Right lobe of liver (tissue), 6 donors: ENCODE measurements around the gene TBX4. TPM values are rescaled to one million over a fixed set of nuclear protein-coding genes. Genes with fewer than 3 reads are reported as not detected.

Experiments
- ATAC-seq, 4 donors: fragments of 200-7000 bp; cut with Tn5 transposase; one replicate each; pipeline ENCODE4 v1.9.1; 2020; ENCODE audit warnings: mild to moderate bottlenecking in 4 of 4, moderate library complexity in 4 of 4
- DNase-seq, 3 donors: peaks; one replicate each; pipeline ENCODE4 v3.0.0-alpha.2; 2020
- H3K27ac ChIP-seq, 3 donors: fragments of 200-600 bp; one replicate each; pipeline ENCODE4 v1.8.0; 2022
- H3K27me3 ChIP-seq, 2 donors: fragments of 200-600 bp; one replicate each; pipeline ENCODE4 v1.8.0; 2022
- H3K36me3 ChIP-seq, 4 donors: fragments of 200-600 bp; sonication (generic) in 1 of 4; one replicate each; pipeline versions ENCODE4 v1.5.1 to v1.8.0; 2017 to 2022; ENCODE audit warnings: control low read depth in 1 of 4
- H3K4me1 ChIP-seq, 4 donors: fragments of 200-600 bp; sonication (generic) in 1 of 4; one replicate each; pipeline versions ENCODE4 v1.5.1 to v1.8.0; 2017 to 2022; ENCODE audit warnings: control low read depth in 1 of 4
- H3K4me3 ChIP-seq, 3 donors: fragments of 200-600 bp; one replicate each; pipeline ENCODE4 v1.8.0; 2022
- H3K9me3 ChIP-seq, 4 donors: fragments of 200-600 bp; sonication (generic) in 1 of 4; one replicate each; pipeline versions ENCODE4 v1.5.1 to v1.8.0; 2017 to 2022; ENCODE audit warnings: control low read depth in 1 of 4
- POLR2A ChIP-seq: fragments of 450-650 bp; IDR thresholded peaks from one replicate; pipeline ENCODE4 v1.6.1; 2017; ENCODE audit warnings: antibody characterized with exemption, mild to moderate bottlenecking
- WGBS: methylation state at CpG from one replicate; pipeline ENCODE4 v1.1.6; 2018; ENCODE audit warnings: low coverage, low lambda C conversion rate; ENCODE audit not compliant: insufficient coverage; ENCODE audit errors: missing lambda C conversion rate; 5-methylcytosine and 5-hydroxymethylcytosine counted together
- intact Hi-C, 2 donors: fragments of 100-400 bp; cut with DNase I; formaldehyde crosslinking; loops; one replicate each; pipeline versions ENCODE4 v1.11.2 to v1.14.1; 2022
- total RNA-seq, 6 experiments: library from RNA; depleted of rRNA in 2 of 6; stranded (reverse); fragments of >200 nt in 2 of 6; fragmentation: NEBNext Ultra II Directional in 3 of 6; extraction: Animal tissue kit (Norgen Biotek cat#: 25700) in 3 of 6; gene quantifications; one replicate each; pipeline versions ENCODE4 v1.1.0 to v1.2.4, GENCODE V29; 2016 to 2023
- TF ChIP-seq, protein P1 (sequence below), 4 donors: fragments of 200-600 bp in 3 of 4; fragments of 450-650 bp in 1 of 4; IDR thresholded peaks; one replicate each; pipeline versions ENCODE4 v1.5.1 to v1.8.0; 2016 to 2022; ENCODE audit warnings: antibody characterized with exemption in 4 of 4, mild to moderate bottlenecking in 2 of 4
- donor health status: DM: no; HTN: yes; CAD: no.
- donor health status: DM: no; HTN: no; CAD: no.
- donor health status: DM: no; HTN: no; CAD: no.
- donor health status: DM: no; HTN: yes; CAD: no.
- donor health status: DM: no; HTN: yes; CAD: no.

Gene TBX4
- total RNA-seq, 6 experiments from 2014 or later: not detected

DNA sequence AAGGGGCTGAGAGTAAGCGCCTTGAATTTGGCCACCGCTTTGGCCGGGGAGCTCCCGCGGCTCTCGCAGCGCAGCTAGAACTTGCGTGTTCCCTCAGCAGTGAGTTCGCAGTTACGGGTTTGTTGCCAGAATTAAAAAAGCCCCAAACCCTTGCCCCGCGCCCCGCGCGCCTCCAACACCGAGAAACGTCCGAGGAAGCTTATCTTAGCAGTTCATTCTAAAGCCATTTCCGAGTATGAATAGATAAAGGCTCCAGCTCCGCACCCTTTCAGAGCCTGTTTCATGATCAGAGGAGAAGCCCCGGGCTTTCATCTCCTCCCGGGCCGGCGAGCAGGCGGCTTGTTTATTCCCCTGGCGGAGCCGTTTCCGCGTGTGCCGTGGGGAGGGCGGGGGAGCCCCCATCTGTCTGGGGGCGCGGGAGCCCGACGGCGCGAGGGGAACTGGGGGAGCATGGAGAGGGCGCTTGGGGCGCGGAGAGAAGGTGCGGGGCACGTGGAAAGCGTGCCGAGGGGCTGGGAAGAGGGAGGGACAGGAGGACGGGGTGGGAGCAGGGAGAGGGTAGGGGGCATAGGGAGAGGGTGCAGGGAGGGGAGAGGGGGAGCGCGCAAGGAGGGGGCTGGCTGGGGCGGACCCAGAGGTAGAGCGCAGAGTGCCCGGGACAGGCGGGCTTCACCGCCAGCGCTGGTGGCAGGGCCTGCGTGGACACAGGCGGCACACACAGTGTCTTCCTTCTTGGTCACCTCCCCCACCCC is 9.9 kb downstream of the TBX4 start:
- ATAC-seq (peak in 1 of 4 donors; percentile 43), DNase-seq (peak in 1 of 3 donors; percentile 48)
- Histone ChIP-seq H3K4me1 (no peaks in the 10 kb centered on the region), H3K9me3 (no peaks in the 10 kb centered on the region), H3K4me3 (no peak overlapping the region), H3K27me3 (peaks cover 0 to 7% of the 10 kb centered on the region in 2 donors), H3K27ac (no peak overlapping the region), H3K36me3 (no peaks in the 10 kb centered on the region)
- TF ChIP-seq POLR2A: no peak
- TF ChIP-seq, protein P1, sequence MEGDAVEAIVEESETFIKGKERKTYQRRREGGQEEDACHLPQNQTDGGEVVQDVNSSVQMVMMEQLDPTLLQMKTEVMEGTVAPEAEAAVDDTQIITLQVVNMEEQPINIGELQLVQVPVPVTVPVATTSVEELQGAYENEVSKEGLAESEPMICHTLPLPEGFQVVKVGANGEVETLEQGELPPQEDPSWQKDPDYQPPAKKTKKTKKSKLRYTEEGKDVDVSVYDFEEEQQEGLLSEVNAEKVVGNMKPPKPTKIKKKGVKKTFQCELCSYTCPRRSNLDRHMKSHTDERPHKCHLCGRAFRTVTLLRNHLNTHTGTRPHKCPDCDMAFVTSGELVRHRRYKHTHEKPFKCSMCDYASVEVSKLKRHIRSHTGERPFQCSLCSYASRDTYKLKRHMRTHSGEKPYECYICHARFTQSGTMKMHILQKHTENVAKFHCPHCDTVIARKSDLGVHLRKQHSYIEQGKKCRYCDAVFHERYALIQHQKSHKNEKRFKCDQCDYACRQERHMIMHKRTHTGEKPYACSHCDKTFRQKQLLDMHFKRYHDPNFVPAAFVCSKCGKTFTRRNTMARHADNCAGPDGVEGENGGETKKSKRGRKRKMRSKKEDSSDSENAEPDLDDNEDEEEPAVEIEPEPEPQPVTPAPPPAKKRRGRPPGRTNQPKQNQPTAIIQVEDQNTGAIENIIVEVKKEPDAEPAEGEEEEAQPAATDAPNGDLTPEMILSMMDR (IDR thresholded peaks at IDR 0.05): no peak
- intact Hi-C loops: no loop called here
- 6% methylated on average over 33 of the region's 55 CpGs for WGBS

DNA sequence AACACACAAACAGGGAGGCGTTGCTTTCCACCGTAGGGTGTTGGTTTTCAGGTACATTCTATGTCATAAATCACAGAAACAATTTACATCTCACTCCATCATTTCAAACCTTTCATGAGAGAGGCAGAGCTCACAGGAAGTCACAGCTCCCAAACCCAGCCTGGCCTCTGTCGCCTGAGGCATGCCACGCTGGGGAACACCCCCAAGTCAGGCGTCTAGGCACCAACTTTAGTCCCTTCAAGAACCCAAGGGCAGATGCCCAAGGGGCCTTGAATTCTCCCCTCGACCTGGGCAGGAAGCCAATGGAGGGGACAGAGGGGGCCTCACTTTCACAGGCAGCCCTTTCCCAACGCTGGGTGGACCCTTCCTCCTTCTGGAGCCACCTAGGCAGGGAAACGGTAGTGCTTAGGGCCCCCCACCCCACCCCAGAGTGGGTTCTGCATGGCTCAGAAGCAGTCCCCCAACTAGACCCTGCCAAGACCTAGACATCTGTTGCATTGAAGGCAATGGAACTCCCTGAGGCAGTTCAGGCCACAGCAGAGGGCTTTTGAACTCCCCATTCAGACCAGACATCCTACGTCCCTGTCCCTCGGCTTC is 10.6 kb downstream of the TBX4 start:
- no peaks in the 10 kb centered on the region for H3K36me3 ChIP-seq
- ATAC-seq (no peak), DNase-seq (peak in 2 of 3 donors; percentile 33 to 34)
- H3K9me3 ChIP-seq: no peaks in the 10 kb centered on the region
- H3K4me3 ChIP-seq: no peak overlapping the region
- H3K27me3 ChIP-seq: peaks cover 0 to 7% of the 10 kb centered on the region in 2 donors
- no peak overlapping the region for H3K27ac ChIP-seq
- no peak for TF ChIP-seq POLR2A
- TF ChIP-seq, protein P1 (IDR thresholded peaks at IDR 0.05): no peak
- intact Hi-C loops: no loop called here
- WGBS: 31% methylated on average over 7 of the region's 10 CpGs
- no peaks in the 10 kb centered on the region for H3K4me1 ChIP-seq

DNA sequence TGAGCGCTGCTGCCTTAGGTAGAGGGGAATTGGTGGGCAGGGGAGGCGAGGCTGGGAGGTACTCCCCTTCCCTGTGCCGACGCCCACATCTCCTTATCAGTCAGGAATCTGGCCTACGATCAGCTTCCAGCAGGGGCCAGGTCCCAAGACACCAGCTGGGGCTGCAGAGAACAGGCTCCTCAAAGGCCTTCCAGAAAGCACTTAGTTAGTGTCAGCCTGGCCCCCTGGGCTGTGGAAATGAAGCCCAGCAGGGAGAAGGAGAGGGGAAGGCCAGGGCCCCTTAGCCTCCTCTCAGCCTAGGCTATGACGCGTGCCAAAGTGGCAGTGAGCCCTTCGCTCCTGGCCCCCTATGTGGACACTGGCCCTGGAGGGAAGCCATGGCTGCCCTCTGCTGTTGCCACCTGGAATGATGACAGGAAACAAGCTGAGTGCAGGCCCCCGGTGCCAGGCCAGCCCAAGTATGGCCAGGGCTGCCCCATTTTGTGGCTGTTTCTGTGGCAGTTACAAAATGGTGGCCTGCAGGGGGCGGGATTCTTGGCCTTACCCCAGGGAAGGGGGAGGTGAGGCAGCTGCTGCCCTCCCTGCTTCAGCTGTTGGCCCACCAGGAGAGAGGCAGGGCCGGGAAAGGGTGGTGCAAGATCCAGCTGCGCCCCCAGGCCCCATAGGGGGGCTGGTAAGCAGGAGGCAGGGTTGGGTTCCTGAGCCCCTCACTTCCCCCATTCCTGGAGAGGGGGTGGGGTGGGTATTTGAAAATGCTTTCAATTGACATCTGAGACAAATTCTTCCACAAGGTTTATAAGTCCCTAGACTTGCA is 11.3 kb downstream of the TBX4 start:
- Histone ChIP-seq H3K36me3 (no peaks in the 10 kb centered on the region), H3K27me3 (peaks cover 0 to 7% of the 10 kb centered on the region in 2 donors), H3K4me3 (no peak overlapping the region), H3K4me1 (no peaks in the 10 kb centered on the region), H3K9me3 (no peaks in the 10 kb centered on the region), H3K27ac (no peak overlapping the region)
- ATAC-seq: no peak
- TF ChIP-seq, protein P1 (IDR thresholded peaks at IDR 0.05): no peak
- no peak for TF ChIP-seq POLR2A
- intact Hi-C loops: no loop called here
- DNase-seq: peak in 1 of 3 donors; percentile 39
- WGBS: 75% methylated on average over 5 of the region's 12 CpGs

DNA sequence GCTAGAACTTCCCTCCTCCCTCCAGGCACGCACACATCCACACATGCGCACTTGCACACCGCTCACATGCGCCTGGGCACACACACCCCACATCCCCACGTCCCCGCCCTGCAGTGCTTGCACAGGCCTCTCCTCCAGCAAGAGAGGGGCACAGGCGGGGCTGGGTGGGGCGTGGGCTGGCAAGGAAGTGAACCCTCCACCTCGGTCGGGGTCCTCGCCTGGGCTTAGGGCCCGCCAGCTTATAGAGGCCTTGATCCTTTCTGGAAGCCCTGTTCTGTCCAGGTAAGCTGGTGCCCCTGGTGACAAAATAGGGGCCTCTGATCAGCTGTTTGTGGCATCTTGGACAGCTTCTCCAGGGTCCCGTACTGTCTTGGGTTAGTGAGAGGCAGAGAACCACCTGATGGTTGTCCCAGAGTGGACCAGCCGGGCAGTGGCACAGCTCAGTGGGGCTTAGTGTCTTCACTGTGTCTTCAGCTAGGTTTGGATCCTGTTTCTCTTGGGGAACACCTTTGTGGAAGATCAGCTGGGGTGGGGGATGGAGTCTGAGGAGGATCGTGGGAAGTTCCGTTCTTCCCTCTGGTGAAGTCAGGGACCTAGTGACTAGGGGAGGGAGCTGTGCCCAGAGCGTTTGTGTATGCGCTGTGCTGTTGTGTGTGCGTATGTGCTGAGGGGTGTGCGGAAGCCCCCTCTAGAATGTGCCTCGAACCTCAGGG is 12.1 kb downstream of the TBX4 start:
- Histone ChIP-seq H3K27me3 (peaks cover 0 to 7% of the 10 kb centered on the region in 2 donors), H3K4me1 (no peaks in the 10 kb centered on the region), H3K9me3 (no peaks in the 10 kb centered on the region), H3K27ac (no peak overlapping the region), H3K36me3 (no peaks in the 10 kb centered on the region), H3K4me3 (no peak overlapping the region)
- 79% methylated on average over 6 of the region's 21 CpGs for WGBS
- intact Hi-C loops: no loop called here
- DNase-seq (peak in 1 of 3 donors; percentile 43), ATAC-seq (no peak)
- TF ChIP-seq POLR2A: no peak
- TF ChIP-seq, protein P1 (IDR thresholded peaks at IDR 0.05): no peak
